Purkinje cell (primary cell): ENCODE measurements around the gene ATG9B. TPM values are rescaled to one million over a fixed set of nuclear protein-coding genes. Genes with fewer than 3 reads are reported as not detected.

Experiments
- polyA plus RNA-seq: library from polyadenylated mRNA; unstranded; fragments of >200 nt; fragmentation: Nextera tagmentation; gene quantifications from 2 replicates; pipeline ENCODE4 v1.2.1, GENCODE V29; 2014

The ATG9B gene
- 2.2 TPM in 2 replicates for polyA plus RNA-seq

GRCh38 chr7:151024435-151025056 is at the start of gene ATG9B:
TSS of gene ATG9B (minus strand) at chr7:151024494. CDS start at chr7:151024423, 71 bp downstream.

GRCh38 chr7:151059367-151060112 is 35.2 kb upstream of the ATG9B start, which contains the start of gene SLC4A2:
TSS of gene SLC4A2 (plus strand) at chr7:151059589. CDS start at chr7:151061988, 2,399 bp downstream.

GRCh38 chr7:151057506-151057988 is 33.3 kb upstream of the ATG9B start, which contains the start of gene CDK5:
TSS of gene CDK5 (minus strand) at chr7:151057897. CDS start at chr7:151057848, 49 bp downstream.

GRCh38 chr7:151047976-151048815 is 23.9 kb upstream of the ATG9B start, which contains the start of gene ASIC3:
TSS of gene ASIC3 (plus strand) at chr7:151048531. CDS start at chr7:151048886, 355 bp downstream.

GRCh38 chr7:151028131-151028947 is 4.0 kb upstream of the ATG9B start, which contains the start of gene ABCB8:
TSS of gene ABCB8 (plus strand) at chr7:151028450. CDS start at chr7:151028516, 66 bp downstream.

GRCh38 chr7:150990416-150991186 is 33.7 kb downstream of the ATG9B start, which contains the start of gene NOS3:
TSS of gene NOS3 (plus strand) at chr7:150991017. CDS start at chr7:150993804, 2,787 bp downstream.

GRCh38 chr7:150978126-150978789 is 46.0 kb downstream of the ATG9B start, which contains the start of gene KCNH2:
TSS of gene KCNH2 (minus strand) at chr7:150978321. CDS start at chr7:150977913, 408 bp downstream.

Other genes with a start within 250 kb of the ATG9B start
- 2.5 TPM in 1 of 2 replicates, not detected in the other for gene TMEM176B, start 224.1 kb downstream of the ATG9B start, polyA plus RNA-seq
- 1.2 TPM in 1 of 2 replicates, not detected in the other for gene TMEM176A, start 223.7 kb downstream of the ATG9B start, polyA plus RNA-seq
- not detected in 2 replicates for gene AOC1, start 172.0 kb downstream of the ATG9B start, polyA plus RNA-seq
- gene KCNH2, start 46.2 kb downstream of the ATG9B start, polyA plus RNA-seq: 4.1 and 6.4 TPM in 2 replicates
- gene NOS3, start 33.5 kb downstream of the ATG9B start, polyA plus RNA-seq: not detected in 2 replicates
- 2.3 and 3.6 TPM in 2 replicates for gene ABCB8, start 4.0 kb upstream of the ATG9B start, polyA plus RNA-seq
- gene ASIC3, start 24.0 kb upstream of the ATG9B start, polyA plus RNA-seq: 3.1 and 3.3 TPM in 2 replicates
- gene CDK5, start 33.4 kb upstream of the ATG9B start, polyA plus RNA-seq: 109 and 121 TPM in 2 replicates
- gene SLC4A2, start 35.1 kb upstream of the ATG9B start, polyA plus RNA-seq: 2.2 and 8.2 TPM in 2 replicates
- 1.3 and 1.9 TPM in 2 replicates for gene FASTK, start 56.3 kb upstream of the ATG9B start, polyA plus RNA-seq
- gene TMUB1, start 59.0 kb upstream of the ATG9B start, polyA plus RNA-seq: 0.53 TPM in 1 of 2 replicates, not detected in the other
- 15.5 and 22.0 TPM in 2 replicates for gene AGAP3, start 62.0 kb upstream of the ATG9B start, polyA plus RNA-seq
- not detected in 2 replicates for gene GBX1, start 143.2 kb upstream of the ATG9B start, polyA plus RNA-seq
- not detected in 2 replicates for gene ASB10, start 162.8 kb upstream of the ATG9B start, polyA plus RNA-seq
- not detected in 2 replicates for gene H2BK1, start 186.0 kb upstream of the ATG9B start, polyA plus RNA-seq
- 11.9 and 16.6 TPM in 2 replicates for gene ABCF2, start 202.7 kb upstream of the ATG9B start, polyA plus RNA-seq
- 0.94 and 2.9 TPM in 2 replicates for gene CHPF2, start 208.0 kb upstream of the ATG9B start, polyA plus RNA-seq
- gene SMARCD3, start 224.2 kb upstream of the ATG9B start, polyA plus RNA-seq: 9.6 and 10.6 TPM in 2 replicates